Fibroblast of lung (primary cell): ENCODE results near the gene PCDHGB6.

Experiments used
- CTCF ChIP-seq, 2 donors: IDR thresholded peaks in 1 of 2; conservative IDR thresholded peaks in 1 of 2; 1 replicate in 1 of 2; 2 replicates in 1 of 2; pipeline ENCODE4 v1.5.1; 2011 to 2012; ENCODE audit warnings: low read length in 2 of 2, control low read depth in 1 of 2, inconsistent platforms in 1 of 2, low read depth in 1 of 2, mild to moderate bottlenecking in 1 of 2
- EZH2 ChIP-seq: IDR thresholded peaks from 2 replicates; pipeline ENCODE4 v1.5.1; 2012; ENCODE audit warnings: low read length, control low read depth, mild to moderate bottlenecking; ENCODE audit errors: missing control alignments

- TF ChIP-seq CTCF (conservative IDR thresholded peaks at IDR 0.05 in 1 of 2, IDR thresholded peaks at IDR 0.05 in 1 of 2; ENCODE audit: low read depth in 1 of 2, low read length in 2 of 2) = no peak
- TF ChIP-seq EZH2 = no peak
Observed at GRCh38 chr5:141421489-141421855, 13.7 kb downstream of the PCDHGB6 start.
